ENCODE measurements around the gene CLVS2. TPM values are rescaled to one million over a fixed set of nuclear protein-coding genes. Genes with fewer than 3 reads are reported as not detected.

CLVS2 gene
- total and polyA plus RNA-seq, 2 experiments from 2014 or later, result 0.08 to 0.66 TPM

DNA sequence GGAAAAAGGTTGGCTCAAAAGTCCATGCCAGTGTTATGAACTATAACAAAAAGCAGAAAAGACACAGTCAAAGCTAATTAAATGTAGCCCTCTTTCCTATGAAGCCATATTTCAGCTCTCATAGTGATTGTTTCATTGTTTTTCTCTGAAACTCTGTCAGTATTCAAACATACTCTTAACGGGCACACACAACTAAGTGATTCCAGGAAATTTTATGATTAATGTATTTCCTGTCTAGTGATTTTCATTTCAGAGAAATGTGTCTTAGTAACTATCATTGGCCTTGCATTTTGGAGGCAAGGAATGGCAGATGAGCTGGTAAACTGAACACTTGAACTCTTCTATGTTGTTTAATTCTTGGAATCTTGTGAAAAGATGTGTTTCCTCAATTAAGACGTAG is 68.0 kb downstream of the CLVS2 start (continued):
- TF ChIP-seq, protein P1, sequence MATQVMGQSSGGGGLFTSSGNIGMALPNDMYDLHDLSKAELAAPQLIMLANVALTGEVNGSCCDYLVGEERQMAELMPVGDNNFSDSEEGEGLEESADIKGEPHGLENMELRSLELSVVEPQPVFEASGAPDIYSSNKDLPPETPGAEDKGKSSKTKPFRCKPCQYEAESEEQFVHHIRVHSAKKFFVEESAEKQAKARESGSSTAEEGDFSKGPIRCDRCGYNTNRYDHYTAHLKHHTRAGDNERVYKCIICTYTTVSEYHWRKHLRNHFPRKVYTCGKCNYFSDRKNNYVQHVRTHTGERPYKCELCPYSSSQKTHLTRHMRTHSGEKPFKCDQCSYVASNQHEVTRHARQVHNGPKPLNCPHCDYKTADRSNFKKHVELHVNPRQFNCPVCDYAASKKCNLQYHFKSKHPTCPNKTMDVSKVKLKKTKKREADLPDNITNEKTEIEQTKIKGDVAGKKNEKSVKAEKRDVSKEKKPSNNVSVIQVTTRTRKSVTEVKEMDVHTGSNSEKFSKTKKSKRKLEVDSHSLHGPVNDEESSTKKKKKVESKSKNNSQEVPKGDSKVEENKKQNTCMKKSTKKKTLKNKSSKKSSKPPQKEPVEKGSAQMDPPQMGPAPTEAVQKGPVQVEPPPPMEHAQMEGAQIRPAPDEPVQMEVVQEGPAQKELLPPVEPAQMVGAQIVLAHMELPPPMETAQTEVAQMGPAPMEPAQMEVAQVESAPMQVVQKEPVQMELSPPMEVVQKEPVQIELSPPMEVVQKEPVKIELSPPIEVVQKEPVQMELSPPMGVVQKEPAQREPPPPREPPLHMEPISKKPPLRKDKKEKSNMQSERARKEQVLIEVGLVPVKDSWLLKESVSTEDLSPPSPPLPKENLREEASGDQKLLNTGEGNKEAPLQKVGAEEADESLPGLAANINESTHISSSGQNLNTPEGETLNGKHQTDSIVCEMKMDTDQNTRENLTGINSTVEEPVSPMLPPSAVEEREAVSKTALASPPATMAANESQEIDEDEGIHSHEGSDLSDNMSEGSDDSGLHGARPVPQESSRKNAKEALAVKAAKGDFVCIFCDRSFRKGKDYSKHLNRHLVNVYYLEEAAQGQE (IDR thresholded peaks at IDR 0.05; ENCODE audit: unreplicated experiment), result no peak
- TF ChIP-seq, protein P2, sequence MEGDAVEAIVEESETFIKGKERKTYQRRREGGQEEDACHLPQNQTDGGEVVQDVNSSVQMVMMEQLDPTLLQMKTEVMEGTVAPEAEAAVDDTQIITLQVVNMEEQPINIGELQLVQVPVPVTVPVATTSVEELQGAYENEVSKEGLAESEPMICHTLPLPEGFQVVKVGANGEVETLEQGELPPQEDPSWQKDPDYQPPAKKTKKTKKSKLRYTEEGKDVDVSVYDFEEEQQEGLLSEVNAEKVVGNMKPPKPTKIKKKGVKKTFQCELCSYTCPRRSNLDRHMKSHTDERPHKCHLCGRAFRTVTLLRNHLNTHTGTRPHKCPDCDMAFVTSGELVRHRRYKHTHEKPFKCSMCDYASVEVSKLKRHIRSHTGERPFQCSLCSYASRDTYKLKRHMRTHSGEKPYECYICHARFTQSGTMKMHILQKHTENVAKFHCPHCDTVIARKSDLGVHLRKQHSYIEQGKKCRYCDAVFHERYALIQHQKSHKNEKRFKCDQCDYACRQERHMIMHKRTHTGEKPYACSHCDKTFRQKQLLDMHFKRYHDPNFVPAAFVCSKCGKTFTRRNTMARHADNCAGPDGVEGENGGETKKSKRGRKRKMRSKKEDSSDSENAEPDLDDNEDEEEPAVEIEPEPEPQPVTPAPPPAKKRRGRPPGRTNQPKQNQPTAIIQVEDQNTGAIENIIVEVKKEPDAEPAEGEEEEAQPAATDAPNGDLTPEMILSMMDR (conservative IDR thresholded peaks at IDR 0.05; ENCODE audit: low read depth in 2 of 2), result no peak
- no peak for TF ChIP-seq JUNB (IDR thresholded peaks at IDR 0.05; ENCODE audit: unreplicated experiment)

DNA sequence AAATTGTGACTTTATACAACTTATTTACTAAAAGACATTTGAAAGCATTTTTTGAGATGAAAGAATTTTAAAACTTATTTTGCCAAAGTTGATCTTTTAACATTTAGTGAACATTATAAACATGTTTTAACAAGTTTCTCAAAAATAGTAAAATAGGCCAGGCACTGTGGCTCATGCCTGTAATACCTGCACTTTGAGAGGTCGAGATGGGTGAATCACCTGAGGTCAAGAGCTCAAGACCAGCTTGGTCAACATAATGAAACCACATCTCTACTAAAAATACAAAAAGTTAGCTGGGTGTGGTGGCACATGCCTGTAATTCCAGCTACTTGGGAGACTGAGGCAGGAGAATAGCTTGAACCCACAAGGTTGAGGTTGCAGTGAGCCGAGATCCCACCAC is 78.6 kb downstream of the CLVS2 start:
- Histone ChIP-seq H3K9me2 (ENCODE audit: insufficient read depth) (no peaks in the 10 kb centered on the region), H3K4me3 (no peak overlapping the region), H3K4me2 (no peak overlapping the region), H3K79me2 (replicated peaks; ENCODE audit: insufficient read depth) (no peaks in the 10 kb centered on the region), H2AFZ (no peak overlapping the region), H3K4me1 (ENCODE audit: insufficient read depth) (no peaks in the 10 kb centered on the region), H4K20me1 (replicated peaks; ENCODE audit: insufficient read depth) (no peaks in the 10 kb centered on the region), H3F3A (replicated peaks; ENCODE audit: low read depth) (no peaks in the 10 kb centered on the region), H3K27me3 (ENCODE audit: insufficient read depth) (no peaks in the 10 kb centered on the region), H3K36me3 (ENCODE audit: insufficient read depth) (no peaks in the 10 kb centered on the region), H3K27ac (ENCODE audit: low read depth) (no peak overlapping the region)
- no peak overlapping the region for H3K27ac Mint-ChIP-seq
- no peak overlapping the region for H3K4me3 Mint-ChIP-seq
- no peaks in the 10 kb centered on the region for H3K9me3 Mint-ChIP-seq
- no peak for ATAC-seq
- DNase-seq (ENCODE audit: low spot score), result no peak
- no peaks in the 10 kb centered on the region for H3K36me3 Mint-ChIP-seq (ENCODE audit: low read depth)
- no peaks in the 10 kb centered on the region for H3K4me1 Mint-ChIP-seq
- H3K27me3 Mint-ChIP-seq (ENCODE audit: insufficient read depth, low read depth, poor library complexity), result no peaks in the 10 kb centered on the region
- no peak for TF ChIP-seq STAT1 (IDR thresholded peaks at IDR 0.05; ENCODE audit: unreplicated experiment)
- TF ChIP-seq JUNB (IDR thresholded peaks at IDR 0.05; ENCODE audit: unreplicated experiment), result no peak
- no peak for TF ChIP-seq EZH2 (IDR thresholded peaks at IDR 0.05; ENCODE audit: low read depth, unreplicated experiment)
- TF ChIP-seq, protein P1 (IDR thresholded peaks at IDR 0.05; ENCODE audit: unreplicated experiment), result no peak
- no peak for TF ChIP-seq NANOG (IDR thresholded peaks at IDR 0.05; ENCODE audit: borderline replicate concordance)
- no peak for TF ChIP-seq EZH2phosphoT487 (IDR thresholded peaks at IDR 0.05; ENCODE audit: unreplicated experiment)
- TF ChIP-seq ZNF114 (CRISPR knock-in tag; IDR thresholded peaks at IDR 0.05), result no peak
- TF ChIP-seq POLR2AphosphoS5 (IDR thresholded peaks at IDR 0.05; ENCODE audit: low read depth), result no peak
- TF ChIP-seq ZNF331 (CRISPR knock-in tag; IDR thresholded peaks at IDR 0.05; ENCODE audit: low read depth), result no peak

All from GM23338 (cell line).